AG04449 (cell line): ENCODE data around the gene SIPA1L3.

Experiments
- CTCF ChIA-PET: fragments of 350-600 bp; formaldehyde crosslinking; extraction: SDS; loops from one replicate; lab custom pipeline; 2021; ENCODE audit warnings: antibody characterized with exemption; lab: Yijun Ruan, JAX
- POLR2A ChIA-PET: fragments of 400-600, 350-600 bp; formaldehyde crosslinking; extraction: SDS; loops from one replicate; lab custom pipeline; 2020; ENCODE audit warnings: antibody characterized with exemption, inconsistent platforms; lab: Yijun Ruan, JAX
- DNase-seq: peaks from one replicate; pipeline ENCODE4 v3.0.0-alpha.2; 2010; ENCODE audit warnings: low read depth, low spot score
- H3K4me3 ChIP-seq: 2 replicates; pipeline ENCODE4 v1.5.1; 2011; ENCODE audit warnings: low read depth, mild to moderate bottlenecking, control low read depth, low read length
- CTCF ChIP-seq: IDR thresholded peaks from one replicate; pipeline ENCODE4 v1.5.1; 2011; ENCODE audit warnings: mild to moderate bottlenecking, moderate library complexity, low read length, control low read depth, inconsistent platforms; ENCODE audit not compliant: insufficient read depth; ENCODE audit errors: missing control alignments

The SIPA1L3 gene

GRCh38 chr19:38084196-38084595 is 177.2 kb downstream of the SIPA1L3 start:
- POLR2A ChIA-PET, result no interaction called here
- no peak for TF ChIP-seq CTCF
- CTCF ChIA-PET, result interaction anchor here (1.1 to 11.2 kb wide), 4 partner anchors 9 to 184 kb away, joined by 4 to 100 read pairs (median 10); no protein-coding TSS in a partner anchor
- H3K4me3 ChIP-seq, result no peak overlapping the region
- no peak for DNase-seq

- DNase-seq, result no peak
- no peak for TF ChIP-seq CTCF
- CTCF ChIA-PET, result interaction anchor here (0.8 to 11.2 kb wide), 3 partner anchors 21 to 189 kb away, joined by 3 to 100 read pairs (median 3); no protein-coding TSS in a partner anchor
- H3K4me3 ChIP-seq, result no peak overlapping the region
- POLR2A ChIA-PET, result no interaction called here
Observed at GRCh38 chr19:38089440-38089839, 182.4 kb downstream of the SIPA1L3 start.

- TF ChIP-seq CTCF, result no peak
- DNase-seq, result no peak
- ChIA-PET POLR2A (interaction anchor here (0.5 kb wide), 1 partner anchor 89 kb away, joined by 3 read pairs; no protein-coding TSS in a partner anchor), CTCF (interaction anchor here (1.0 to 3.2 kb wide), 4 partner anchors 9 to 191 kb away, joined by 4 to 50 read pairs (median 5); no protein-coding TSS in a partner anchor)
- no peak overlapping the region for H3K4me3 ChIP-seq
Observed at GRCh38 chr19:38093154-38093553, 186.1 kb downstream of the SIPA1L3 start.

- ChIA-PET POLR2A (interaction anchor here (0.5 kb wide), 1 partner anchor 90 kb away, joined by 3 read pairs; no protein-coding TSS in a partner anchor), CTCF (interaction anchor here (1.0 to 3.2 kb wide), 7 partner anchors 10 to 191 kb away, joined by 3 to 50 read pairs (median 5); partner anchors contain the start of genes SIPA1L3 and WDR87)
- no peak overlapping the region for H3K4me3 ChIP-seq
- no peak for TF ChIP-seq CTCF
- DNase-seq, result no peak
Observed at GRCh38 chr19:38093587-38093986, 186.6 kb downstream of the SIPA1L3 start.

GRCh38 chr19:38095411-38096308 is 188.7 kb downstream of the SIPA1L3 start:
- TF ChIP-seq CTCF, result peak; percentile 79

GRCh38 chr19:38099966-38100365 is 193.0 kb downstream of the SIPA1L3 start:
- no peak for DNase-seq
- CTCF ChIA-PET, result interaction anchor here (0.7 to 1.7 kb wide), 6 partner anchors 14 to 202 kb away, joined by 3 to 16 read pairs (median 5); no protein-coding TSS in a partner anchor
- H3K4me3 ChIP-seq, result no peak overlapping the region
- POLR2A ChIA-PET, result no interaction called here
- TF ChIP-seq CTCF, result no peak

More at GRCh38 chr19:38095411-38096308, 188.7 kb downstream of the SIPA1L3 start:
- DNase-seq, result no peak
- ChIA-PET CTCF (interaction anchor here (0.8 to 3.2 kb wide), 25 partner anchors 8 to 197 kb away, joined by 3 to 50 read pairs (median 4); partner anchors contain the start of genes SIPA1L3 and WDR87), POLR2A (no interaction called here)
- H3K4me3 ChIP-seq, result no peak overlapping the region
